Osteoblast (primary cell): ENCODE results near the gene DRAP1. TPM values are rescaled to one million over a fixed set of nuclear protein-coding genes. Genes with fewer than 3 reads are reported as not detected.

Experiments used
- DNase-seq: peaks from one replicate; pipeline ENCODE4 v3.0.0; 2011; ENCODE audit warnings: low spot score, mixed read lengths; ENCODE audit not compliant: insufficient read length; ENCODE audit errors: missing footprints
- H2AFZ ChIP-seq: 2 replicates; pipeline ENCODE4 v1.6.0; 2011; ENCODE audit warnings: mild to moderate bottlenecking, low read length
- H3K27ac ChIP-seq: 2 replicates; pipeline ENCODE4 v1.5.1; 2011; ENCODE audit warnings: mild to moderate bottlenecking, low read depth, low read length, moderate library complexity
- H3K27me3 ChIP-seq: 2 replicates; pipeline ENCODE4 v1.6.0; 2012; ENCODE audit warnings: mild to moderate bottlenecking, control low read depth, inconsistent platforms, low read length, moderate library complexity; ENCODE audit not compliant: insufficient read depth
- H3K36me3 ChIP-seq: 2 replicates; pipeline ENCODE4 v1.5.1; 2011; ENCODE audit warnings: mild to moderate bottlenecking, low read length, control low read depth, moderate library complexity; ENCODE audit not compliant: insufficient read depth
- H3K4me1 ChIP-seq: 2 replicates; pipeline ENCODE4 v1.5.1; 2011; ENCODE audit warnings: mild to moderate bottlenecking, low read length, control low read depth, moderate library complexity; ENCODE audit not compliant: insufficient read depth
- H3K4me2 ChIP-seq: 2 replicates; pipeline ENCODE4 v1.6.0; 2011; ENCODE audit warnings: mild to moderate bottlenecking, low read length; ENCODE audit not compliant: insufficient read depth
- H3K4me3 ChIP-seq: fragments of 200-600 bp; sonication (generic); 3 replicates; pipeline ENCODE4 v1.5.1; 2012; ENCODE audit warnings: mild to moderate bottlenecking, low read length, inconsistent platforms; ENCODE audit not compliant: insufficient read depth
- H3K79me2 ChIP-seq: 2 replicates; pipeline ENCODE4 v1.6.0; 2012; ENCODE audit warnings: mild to moderate bottlenecking, low read length, control low read depth, inconsistent platforms; ENCODE audit not compliant: insufficient read depth
- H3K9me3 ChIP-seq: 2 replicates; pipeline ENCODE4 v1.5.1; 2011; ENCODE audit warnings: low read depth, low read length, control low read depth
- H4K20me1 ChIP-seq: 2 replicates; pipeline ENCODE4 v1.6.0; 2012; ENCODE audit warnings: mild to moderate bottlenecking, low read length, control low read depth; ENCODE audit not compliant: insufficient read depth
- total RNA-seq: library from RNA; depleted of rRNA; stranded (reverse); fragments of >200 nt; gene quantifications from 2 replicates; pipeline ENCODE4 v1.2.3, GENCODE V29; 2012
- TF ChIP-seq, protein P1 (sequence below): IDR thresholded peaks from 2 replicates; pipeline ENCODE4 v1.5.1; 2011; ENCODE audit warnings: mild to moderate bottlenecking, low read depth, low read length, moderate library complexity; ENCODE audit errors: extremely low read depth

Gene DRAP1
- total RNA-seq, 1 donor, result 170 TPM

DNA sequence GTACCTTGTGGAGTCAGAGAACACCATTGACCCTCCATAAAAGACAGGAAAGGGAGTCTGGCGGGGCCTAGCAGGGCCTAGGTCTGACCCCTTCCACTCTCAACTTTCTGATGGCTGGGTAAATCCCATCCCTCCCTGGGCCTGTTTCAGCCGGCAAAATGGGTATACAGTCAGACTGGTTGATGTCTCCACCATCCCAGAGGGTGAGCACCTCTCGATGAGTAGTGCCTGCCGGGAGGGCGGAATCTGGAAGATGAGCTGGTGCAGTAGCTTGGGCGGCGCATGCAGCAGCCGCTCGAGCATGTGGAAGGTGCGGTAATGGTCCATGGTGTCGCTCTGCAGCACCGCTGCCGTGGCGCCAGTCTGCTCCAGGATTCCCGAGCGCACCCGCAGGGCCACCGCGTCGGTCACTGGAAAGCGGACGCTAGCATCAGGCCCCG, 31.5 kb upstream of the DRAP1 start:
- Histone ChIP-seq H3K27me3 (no peaks in the 10 kb centered on the region), H3K9me3 (no peaks in the 10 kb centered on the region), H3K36me3 (peaks cover 51% of the 10 kb centered on the region), H3K4me1 (peaks cover 43% of the 10 kb centered on the region), H3K79me2 (peaks cover 58% of the 10 kb centered on the region), H3K27ac (peak overlapping the region; percentile 81), H2AFZ (peak overlapping the region; percentile 88), H3K4me3 (peak overlapping the region; percentile 95), H4K20me1 (peaks cover 41% of the 10 kb centered on the region), H3K4me2 (peak overlapping the region; percentile 100)
- TF ChIP-seq, protein P1, sequence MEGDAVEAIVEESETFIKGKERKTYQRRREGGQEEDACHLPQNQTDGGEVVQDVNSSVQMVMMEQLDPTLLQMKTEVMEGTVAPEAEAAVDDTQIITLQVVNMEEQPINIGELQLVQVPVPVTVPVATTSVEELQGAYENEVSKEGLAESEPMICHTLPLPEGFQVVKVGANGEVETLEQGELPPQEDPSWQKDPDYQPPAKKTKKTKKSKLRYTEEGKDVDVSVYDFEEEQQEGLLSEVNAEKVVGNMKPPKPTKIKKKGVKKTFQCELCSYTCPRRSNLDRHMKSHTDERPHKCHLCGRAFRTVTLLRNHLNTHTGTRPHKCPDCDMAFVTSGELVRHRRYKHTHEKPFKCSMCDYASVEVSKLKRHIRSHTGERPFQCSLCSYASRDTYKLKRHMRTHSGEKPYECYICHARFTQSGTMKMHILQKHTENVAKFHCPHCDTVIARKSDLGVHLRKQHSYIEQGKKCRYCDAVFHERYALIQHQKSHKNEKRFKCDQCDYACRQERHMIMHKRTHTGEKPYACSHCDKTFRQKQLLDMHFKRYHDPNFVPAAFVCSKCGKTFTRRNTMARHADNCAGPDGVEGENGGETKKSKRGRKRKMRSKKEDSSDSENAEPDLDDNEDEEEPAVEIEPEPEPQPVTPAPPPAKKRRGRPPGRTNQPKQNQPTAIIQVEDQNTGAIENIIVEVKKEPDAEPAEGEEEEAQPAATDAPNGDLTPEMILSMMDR, result no peak
- no peak for DNase-seq

DNA sequence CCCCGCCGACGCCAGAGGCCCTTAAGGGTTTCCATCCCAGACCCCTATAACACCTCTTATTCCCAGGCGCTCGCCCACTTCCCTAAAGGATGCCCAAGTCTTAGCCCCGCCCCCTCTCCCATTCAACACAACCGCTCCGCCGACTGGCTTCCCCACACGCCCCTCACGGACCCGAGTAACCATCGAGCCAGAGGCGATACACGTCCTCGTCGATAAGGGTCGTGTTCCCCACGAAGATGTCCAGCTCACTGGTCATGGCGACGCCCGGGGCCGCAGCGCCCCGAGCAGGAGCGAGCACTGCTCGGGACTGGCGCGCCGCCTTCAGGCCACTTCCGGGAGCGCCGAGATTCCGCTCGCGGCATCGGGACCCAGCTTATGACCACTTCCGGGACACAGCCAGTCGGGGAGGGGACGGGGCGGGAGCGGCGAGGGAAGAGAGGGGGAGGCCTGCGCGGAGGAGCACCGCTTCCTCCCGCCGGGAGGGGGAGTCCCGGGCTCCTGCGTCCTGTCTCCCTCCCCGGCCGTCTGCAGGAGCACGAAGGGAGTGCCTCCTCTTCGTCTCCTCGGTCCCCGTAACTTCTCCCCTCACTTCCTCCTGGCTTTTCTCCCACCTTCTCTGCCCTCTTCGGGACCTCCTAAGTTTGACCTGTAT, 30.9 kb upstream of the DRAP1 start, which contains the start of gene FIBP:
Gene FIBP (minus strand): TSS at position 309 of the 652 bp plus-strand sequence. CDS start 53 bp downstream, at position 256.
- peak within 1 kb of the TSS; percentile 88 for H2AFZ ChIP-seq
- TF ChIP-seq, protein P1, result peak; percentile 72
- H3K36me3 ChIP-seq, result peaks cover 49% of the 10 kb centered on the region
- H3K79me2 ChIP-seq, result peaks cover 63% of the 10 kb centered on the region
- H3K9me3 ChIP-seq, result no peaks in the 10 kb centered on the region
- peaks cover 48% of the 10 kb centered on the region for H3K4me1 ChIP-seq
- peaks cover 45% of the 10 kb centered on the region for H4K20me1 ChIP-seq
- DNase-seq, result peak; percentile 100
- H3K27me3 ChIP-seq, result no peaks in the 10 kb centered on the region
- H3K4me3 ChIP-seq, result peak within 1 kb of the TSS; percentile 95
- H3K4me2 ChIP-seq, result peak within 1 kb of the TSS; percentile 100
- H3K27ac ChIP-seq, result peak within 1 kb of the TSS; percentile 98

DNA sequence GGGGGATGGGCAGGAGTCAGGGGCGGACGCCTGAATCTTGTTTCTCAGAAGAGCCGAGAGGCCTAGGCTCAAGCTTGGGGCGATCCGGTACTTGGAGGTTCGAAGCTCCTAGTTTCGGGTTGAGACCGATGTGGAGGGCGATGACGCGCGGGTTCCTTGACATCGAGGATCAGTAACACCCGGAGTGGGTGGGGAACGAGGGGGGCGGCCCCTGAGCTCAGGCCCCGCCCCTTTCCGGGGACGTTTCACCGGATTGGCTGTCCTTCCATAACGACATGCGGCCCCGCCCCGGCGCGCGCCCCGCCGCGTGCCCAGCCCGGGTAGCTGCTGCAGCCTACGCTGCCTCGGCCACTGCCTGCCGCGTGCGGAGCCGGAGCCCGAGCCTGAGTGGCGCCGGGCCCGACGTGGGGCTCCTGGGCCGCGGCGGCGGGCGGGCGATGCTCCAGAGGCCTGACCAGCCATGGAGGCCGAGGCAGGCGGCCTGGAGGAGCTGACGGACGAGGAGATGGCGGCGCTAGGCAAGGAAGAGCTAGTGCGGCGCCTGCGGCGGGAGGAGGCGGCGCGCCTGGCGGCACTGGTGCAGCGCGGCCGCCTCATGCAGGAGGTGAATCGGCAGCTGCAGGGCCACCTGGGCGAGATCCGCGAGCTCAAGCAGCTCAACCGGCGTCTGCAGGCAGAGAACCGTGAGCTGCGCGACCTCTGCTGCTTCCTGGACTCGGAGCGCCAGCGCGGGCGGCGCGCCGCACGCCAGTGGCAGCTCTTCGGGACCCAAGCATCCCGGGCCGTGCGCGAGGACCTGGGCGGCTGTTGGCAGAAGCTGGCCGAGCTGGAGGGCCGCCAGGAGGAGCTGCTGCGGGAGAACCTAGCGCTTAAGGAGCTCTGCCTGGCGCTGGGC, 28.7 kb upstream of the DRAP1 start, which contains the start of gene CCDC85B:
Gene CCDC85B (plus strand): TSS at position 350 of the 895 bp plus-strand sequence. CDS start 111 bp downstream, at position 461.
- peaks cover 44% of the 10 kb centered on the region for H4K20me1 ChIP-seq
- peak within 1 kb of the TSS; percentile 95 for H3K4me3 ChIP-seq

More for the DNA sequence above, 28.7 kb upstream of the DRAP1 start, which contains the start of gene CCDC85B:
- DNase-seq, result peak; percentile 99
- peaks cover 46% of the 10 kb centered on the region for H3K36me3 ChIP-seq
- TF ChIP-seq, protein P1, result no peak
- H3K4me1 ChIP-seq, result peaks cover 68% of the 10 kb centered on the region
- H2AFZ ChIP-seq, result no peak within 1 kb of the TSS
- H3K79me2 ChIP-seq, result peaks cover 65% of the 10 kb centered on the region
- H3K27me3 ChIP-seq, result no peaks in the 10 kb centered on the region
- no peaks in the 10 kb centered on the region for H3K9me3 ChIP-seq
- H3K27ac ChIP-seq, result peak within 1 kb of the TSS; percentile 98
- peak within 1 kb of the TSS; percentile 100 for H3K4me2 ChIP-seq
